ENCODE data around the gene NVL. TPM values are rescaled to one million over a fixed set of nuclear protein-coding genes. Genes with fewer than 3 reads are reported as not detected.

The NVL gene
- polyA plus RNA-seq, 1 experiment: 13.2 TPM

DNA sequence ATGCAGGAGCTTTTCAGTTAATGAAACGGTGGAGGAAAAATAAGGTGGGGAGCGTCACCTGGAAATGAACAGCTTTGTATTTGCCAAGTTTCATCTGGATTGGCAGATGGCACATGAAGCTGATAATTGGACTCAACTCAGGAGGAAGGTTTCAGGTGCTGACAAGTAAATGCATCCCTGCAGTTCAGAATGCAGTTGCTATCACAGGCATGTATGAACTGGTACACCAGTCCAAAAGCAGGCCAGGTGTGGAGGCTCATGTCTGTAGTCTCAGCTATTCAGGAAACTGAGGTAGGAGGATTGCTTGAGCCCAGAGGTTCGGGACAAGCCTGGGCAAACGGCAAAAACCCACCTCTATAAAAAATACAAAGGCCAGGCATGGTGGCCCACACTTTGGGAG is 131.4 kb downstream of the NVL start:
- ChIA-PET CTCF (interaction anchor here (0.7 kb wide), 1 partner anchor 14 kb away, joined by 3 read pairs; no protein-coding TSS in a partner anchor), POLR2A (no interaction called here)
- no peaks in the 10 kb centered on the region; the same call in 1 of the 2 replicates for H3K36me3 ChIP-seq (ENCODE audit: control insufficient read depth, insufficient read depth, low read length)
- H3K4me3 ChIP-seq (ENCODE audit: low read depth, low read length): no peak overlapping the region
- no peaks in the 10 kb centered on the region for H3K27me3 ChIP-seq (ENCODE audit: control insufficient read depth, insufficient read depth, low read length)
- DNase-seq (ENCODE audit: low read depth): no peak
- TF ChIP-seq, protein P1, sequence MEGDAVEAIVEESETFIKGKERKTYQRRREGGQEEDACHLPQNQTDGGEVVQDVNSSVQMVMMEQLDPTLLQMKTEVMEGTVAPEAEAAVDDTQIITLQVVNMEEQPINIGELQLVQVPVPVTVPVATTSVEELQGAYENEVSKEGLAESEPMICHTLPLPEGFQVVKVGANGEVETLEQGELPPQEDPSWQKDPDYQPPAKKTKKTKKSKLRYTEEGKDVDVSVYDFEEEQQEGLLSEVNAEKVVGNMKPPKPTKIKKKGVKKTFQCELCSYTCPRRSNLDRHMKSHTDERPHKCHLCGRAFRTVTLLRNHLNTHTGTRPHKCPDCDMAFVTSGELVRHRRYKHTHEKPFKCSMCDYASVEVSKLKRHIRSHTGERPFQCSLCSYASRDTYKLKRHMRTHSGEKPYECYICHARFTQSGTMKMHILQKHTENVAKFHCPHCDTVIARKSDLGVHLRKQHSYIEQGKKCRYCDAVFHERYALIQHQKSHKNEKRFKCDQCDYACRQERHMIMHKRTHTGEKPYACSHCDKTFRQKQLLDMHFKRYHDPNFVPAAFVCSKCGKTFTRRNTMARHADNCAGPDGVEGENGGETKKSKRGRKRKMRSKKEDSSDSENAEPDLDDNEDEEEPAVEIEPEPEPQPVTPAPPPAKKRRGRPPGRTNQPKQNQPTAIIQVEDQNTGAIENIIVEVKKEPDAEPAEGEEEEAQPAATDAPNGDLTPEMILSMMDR (IDR thresholded peaks at IDR 0.05; ENCODE audit: insufficient read depth, low read depth, low read length): no peak

DNA sequence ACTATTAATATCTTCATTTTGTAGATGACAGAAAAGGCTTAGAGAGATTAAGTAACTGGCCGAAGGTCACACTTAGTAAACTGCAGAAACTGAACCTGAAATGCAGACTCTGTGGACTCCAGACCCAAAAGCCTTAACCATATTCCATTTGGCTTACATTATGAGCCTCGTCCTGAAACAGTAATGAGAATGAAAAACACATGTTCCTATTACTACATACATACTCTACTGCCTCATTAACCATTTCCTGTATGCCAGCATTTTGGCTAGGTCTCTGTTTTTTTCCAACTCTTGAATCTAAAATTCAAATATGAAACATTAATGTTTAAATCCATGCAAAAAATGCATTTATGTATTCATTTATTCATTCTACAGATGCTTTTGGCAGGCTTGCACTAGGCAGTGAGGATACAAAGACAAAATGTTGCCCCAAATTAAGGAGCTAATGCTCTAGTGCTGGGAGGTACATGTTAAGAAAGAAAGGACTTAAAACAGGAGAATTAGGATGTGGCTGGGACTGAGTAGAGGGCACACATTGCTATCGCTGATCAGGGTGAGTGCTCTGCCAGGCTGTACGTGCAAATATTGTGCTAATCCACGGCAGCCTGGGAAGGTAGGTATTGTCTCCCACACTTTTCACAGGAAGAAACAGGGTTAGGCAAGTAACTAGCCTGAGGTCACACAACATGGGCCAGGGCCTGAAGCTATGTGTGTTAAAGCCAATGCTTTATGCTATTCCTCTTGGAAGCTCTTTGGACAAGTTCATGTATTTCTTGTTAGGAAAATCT is 133.0 kb downstream of the NVL start:
- Histone ChIP-seq H3K4me3 (ENCODE audit: low read depth, low read length) (no peak overlapping the region), H3K36me3 (ENCODE audit: control insufficient read depth, insufficient read depth, low read length) (peaks cover 2% of the 10 kb centered on the region; the same call in 1 of the 2 replicates), H3K27me3 (ENCODE audit: control insufficient read depth, insufficient read depth, low read length) (no peaks in the 10 kb centered on the region)
- POLR2A ChIA-PET: no interaction called here
- no peak for DNase-seq (ENCODE audit: low read depth)
- CTCF ChIA-PET: no interaction called here
- TF ChIP-seq, protein P1 (IDR thresholded peaks at IDR 0.05; ENCODE audit: insufficient read depth, low read depth, low read length): no peak

DNA sequence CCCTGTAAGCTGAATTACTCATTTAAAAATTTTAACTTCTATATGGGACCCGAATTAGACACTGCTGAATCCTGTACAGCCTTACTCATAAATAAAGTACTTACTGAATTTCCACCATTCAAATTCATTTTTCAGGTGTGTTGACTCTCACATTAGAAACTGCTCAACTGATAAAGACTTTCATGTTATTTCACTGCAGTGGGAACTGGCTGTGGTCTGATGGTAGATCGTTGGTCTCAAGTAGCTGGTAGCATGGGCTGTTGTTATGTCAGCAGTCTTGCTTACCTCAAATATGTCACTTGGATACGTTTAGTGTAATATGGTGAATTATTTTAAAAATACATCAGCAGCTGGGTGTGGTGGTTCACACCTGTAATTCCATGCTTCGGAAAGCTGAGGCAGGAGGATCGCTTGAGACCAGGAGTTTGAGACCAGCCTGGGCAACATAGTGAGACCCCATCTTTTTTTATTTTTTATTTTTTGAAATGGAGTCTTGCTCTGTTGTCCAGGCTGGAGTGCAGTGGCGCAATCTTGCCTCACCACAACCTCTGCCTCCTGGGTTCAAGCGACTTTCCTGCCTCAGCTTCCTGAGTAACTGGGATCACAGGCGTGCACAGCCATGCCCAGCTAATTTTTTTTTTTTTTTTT is 136.5 kb downstream of the NVL start:
- H3K27me3 ChIP-seq (ENCODE audit: control insufficient read depth, insufficient read depth, low read length): no peaks in the 10 kb centered on the region
- TF ChIP-seq, protein P1 (IDR thresholded peaks at IDR 0.05; ENCODE audit: insufficient read depth, low read depth, low read length): no peak
- ChIA-PET CTCF (interaction anchor here (2.2 kb wide), 1 partner anchor 11 kb away, joined by 7 read pairs; the partner anchor contains the start of gene DEGS1), POLR2A (interaction anchor here (0.5 kb wide), 1 partner anchor 11 kb away, joined by 3 read pairs; no protein-coding TSS in a partner anchor)
- peaks cover 2% of the 10 kb centered on the region; the same call in 1 of the 2 replicates for H3K36me3 ChIP-seq (ENCODE audit: control insufficient read depth, insufficient read depth, low read length)
- DNase-seq (ENCODE audit: low read depth): no peak
- no peak overlapping the region for H3K4me3 ChIP-seq (ENCODE audit: low read depth, low read length)

DNA sequence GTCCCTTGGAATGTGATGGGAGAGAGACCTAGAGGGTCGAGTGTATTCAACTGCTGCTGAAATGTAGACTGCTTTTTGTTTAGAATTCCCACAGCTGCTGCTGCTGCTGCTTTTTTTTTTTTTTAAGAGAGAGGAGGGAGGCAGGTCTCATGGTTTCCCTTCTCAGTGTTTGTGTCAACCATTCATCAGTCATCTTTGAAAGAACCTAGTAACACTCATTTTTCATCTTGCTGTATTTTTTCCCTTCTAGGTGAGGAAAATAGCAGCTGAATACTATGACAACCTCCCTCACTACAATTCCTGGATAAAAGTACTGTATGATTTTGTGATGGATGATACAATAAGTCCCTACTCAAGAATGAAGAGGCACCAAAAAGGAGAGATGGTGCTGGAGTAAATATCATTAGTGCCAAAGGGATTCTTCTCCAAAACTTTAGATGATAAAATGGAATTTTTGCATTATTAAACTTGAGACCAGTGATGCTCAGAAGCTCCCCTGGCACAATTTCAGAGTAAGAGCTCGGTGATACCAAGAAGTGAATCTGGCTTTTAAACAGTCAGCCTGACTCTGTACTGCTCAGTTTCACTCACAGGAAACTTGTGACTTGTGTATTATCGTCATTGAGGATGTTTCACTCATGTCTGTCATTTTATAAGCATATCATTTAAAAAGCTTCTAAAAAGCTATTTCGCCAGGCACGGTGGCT is 137.7 kb downstream of the NVL start:
- ChIA-PET POLR2A (no interaction called here), CTCF (interaction anchor here (0.8 to 2.2 kb wide), 2 partner anchors 10 to 19 kb away, joined by 3 to 7 read pairs; partner anchors contain the start of gene DEGS1)
- no peak for DNase-seq (ENCODE audit: low read depth)
- no peak overlapping the region for H3K4me3 ChIP-seq (ENCODE audit: low read depth, low read length)
- TF ChIP-seq, protein P1 (IDR thresholded peaks at IDR 0.05; ENCODE audit: insufficient read depth, low read depth, low read length): no peak
- no peaks in the 10 kb centered on the region for H3K27me3 ChIP-seq (ENCODE audit: control insufficient read depth, insufficient read depth, low read length)
- peaks cover 2% of the 10 kb centered on the region; the same call in 1 of the 2 replicates for H3K36me3 ChIP-seq (ENCODE audit: control insufficient read depth, insufficient read depth, low read length)

- ChIA-PET CTCF (no interaction called here), POLR2A (no interaction called here)
- Histone ChIP-seq H3K36me3 (ENCODE audit: control insufficient read depth, insufficient read depth, low read length) (peaks cover 3% of the 10 kb centered on the region; the same call in 1 of the 2 replicates), H3K27me3 (ENCODE audit: control insufficient read depth, insufficient read depth, low read length) (no peaks in the 10 kb centered on the region), H3K4me3 (ENCODE audit: low read depth, low read length) (no peak overlapping the region)
- TF ChIP-seq, protein P1 (IDR thresholded peaks at IDR 0.05; ENCODE audit: insufficient read depth, low read depth, low read length): no peak
- no peak for DNase-seq (ENCODE audit: low read depth)
These were observed 140.4 kb downstream of the NVL start for GRCh38 chr1:224189561-224189960.
